GM21390 (cell line): ENCODE data around the gene STOX2.

ENCODE experiments used
- ATAC-seq: cut with Tn5 transposase; IDR thresholded peaks from one replicate; pipeline ENCODE4 v1.9.1; 2021; ENCODE audit not compliant: unreplicated experiment

STOX2 gene

DNA sequence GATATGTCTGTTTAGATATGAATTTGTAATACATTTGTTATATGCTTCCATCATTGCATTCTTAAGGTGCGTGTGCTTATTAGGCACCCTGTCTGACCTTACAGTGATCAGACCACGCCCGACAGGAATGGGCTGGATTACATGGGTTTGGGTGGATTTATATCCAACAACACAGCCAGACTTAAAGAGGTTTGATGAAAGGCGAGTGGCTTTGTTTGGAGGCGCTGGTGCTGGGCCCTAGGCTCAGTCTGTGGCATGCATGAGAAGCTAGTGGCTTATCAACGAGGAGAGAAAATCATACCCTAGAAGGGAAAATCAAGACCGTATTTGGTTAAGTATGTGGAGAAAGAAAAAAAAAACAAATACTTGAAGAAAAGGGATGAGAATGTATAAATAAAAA, 80.7 kb downstream of the STOX2 start:
- no peak for ATAC-seq

DNA sequence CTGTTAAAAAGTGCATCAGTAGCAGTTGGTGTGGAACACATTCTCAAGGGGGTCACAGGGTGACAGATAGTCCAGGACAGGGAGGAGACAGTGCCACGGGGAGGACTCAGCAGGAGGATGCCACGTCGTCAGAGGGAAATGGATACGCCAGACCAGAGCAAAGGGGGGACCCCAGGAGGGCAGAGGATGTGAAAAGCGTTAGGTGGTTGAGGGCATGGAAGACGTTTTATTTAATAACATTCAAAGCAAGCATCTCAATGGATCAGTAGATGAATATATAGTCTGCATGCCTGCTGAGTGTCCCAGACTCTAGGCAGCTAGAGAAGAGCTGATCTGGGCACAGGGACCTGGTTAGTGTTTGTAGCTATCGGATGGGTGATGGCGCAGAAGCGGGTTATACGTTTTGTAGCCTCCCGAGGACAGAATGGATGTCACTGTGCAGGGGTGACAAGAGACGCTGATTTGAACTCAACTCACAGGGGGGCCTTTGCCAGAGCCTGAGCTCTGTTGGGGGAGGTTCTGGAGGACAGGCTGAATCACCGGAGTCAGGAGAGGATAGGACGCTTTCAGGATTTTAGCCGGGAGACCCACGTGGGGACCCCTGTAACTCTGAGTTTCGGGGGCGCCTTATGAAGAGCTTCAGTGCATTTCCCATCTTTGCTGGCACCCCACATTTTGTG, 81.3 kb downstream of the STOX2 start:
- no peak for ATAC-seq

DNA sequence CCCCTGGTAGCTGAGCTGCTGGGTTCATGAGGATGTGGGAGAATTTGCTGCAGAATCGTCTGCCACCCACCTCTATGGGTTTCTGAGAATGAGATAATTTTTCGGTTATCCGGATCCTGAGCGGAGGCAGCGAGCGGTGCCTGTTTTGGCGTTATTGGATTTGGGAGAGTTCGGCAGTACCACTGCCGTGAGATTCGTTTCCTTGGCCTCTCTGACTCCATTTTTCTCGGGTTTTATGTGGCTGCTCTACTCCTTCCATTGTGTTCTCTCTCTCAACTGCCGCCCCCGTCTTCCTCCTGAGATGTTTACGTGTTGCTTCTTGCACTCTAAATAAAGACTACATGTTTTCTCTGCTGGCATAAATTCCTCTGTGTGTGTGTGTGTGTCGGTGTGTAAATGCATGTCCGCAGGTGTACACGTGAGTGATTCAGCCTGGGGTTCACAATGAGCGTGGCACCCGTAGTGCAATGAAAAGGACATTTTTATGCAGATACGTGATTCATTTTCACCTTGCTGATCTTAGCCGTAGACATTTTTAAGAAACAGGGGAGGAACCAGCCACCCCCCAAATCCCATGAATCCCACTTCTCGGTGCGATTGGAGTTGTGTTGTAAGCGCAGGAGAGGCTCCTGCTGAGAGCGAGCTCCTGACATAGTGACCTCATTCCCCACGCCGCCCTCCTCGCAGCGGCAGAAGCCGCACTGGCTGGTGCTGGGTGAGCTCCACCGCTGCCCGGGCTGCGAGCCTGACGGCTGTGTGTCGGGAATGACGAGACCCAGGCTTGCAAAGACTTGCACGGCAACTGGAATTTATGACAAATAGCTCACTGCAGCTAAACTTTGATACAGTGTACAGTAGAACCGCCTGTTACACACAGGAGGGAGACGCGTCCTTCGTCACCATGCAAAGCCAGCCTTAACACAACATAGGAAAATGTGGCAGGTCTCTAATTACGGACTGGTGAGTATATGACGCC, 82.2 kb downstream of the STOX2 start:
- no peak for ATAC-seq

DNA sequence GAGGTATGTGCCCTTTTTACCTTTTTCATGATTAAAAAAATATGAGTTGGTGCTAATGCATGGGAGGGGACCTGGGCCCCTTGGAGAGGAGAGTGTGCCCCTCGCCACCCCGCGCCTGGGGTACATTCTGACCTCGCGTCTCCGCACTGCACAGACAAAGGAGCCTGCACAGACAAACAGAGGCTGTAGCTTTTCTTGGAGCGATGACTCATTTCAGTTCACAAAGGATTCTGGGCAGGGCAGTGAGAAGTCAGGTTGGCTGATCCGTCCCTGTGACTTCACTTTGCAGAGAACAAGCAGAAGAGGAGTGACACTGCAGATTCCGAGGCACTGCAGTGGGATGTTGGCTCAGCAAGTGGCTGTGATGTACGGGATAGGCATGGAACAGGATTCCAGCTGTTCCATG, 82.9 kb downstream of the STOX2 start:
- no peak for ATAC-seq

DNA sequence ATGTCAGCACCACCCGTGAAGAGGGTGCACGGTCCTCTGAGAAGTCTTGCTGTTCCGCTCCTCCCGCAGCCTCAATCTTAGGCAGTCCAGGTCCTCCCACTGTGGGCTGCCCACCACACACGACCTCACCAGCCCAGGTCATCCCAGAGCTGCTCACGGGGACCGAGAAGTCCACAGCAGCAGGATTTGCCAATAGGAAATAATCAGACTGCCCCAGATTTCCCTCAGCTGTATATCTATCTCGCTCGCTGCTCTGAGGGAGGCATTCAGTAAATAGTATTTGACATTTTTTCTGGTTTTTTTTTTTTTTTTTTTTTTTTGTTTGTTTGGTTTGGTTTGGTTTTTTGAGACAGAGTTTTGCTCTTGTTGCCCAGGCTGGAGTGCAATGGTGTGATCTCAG, 83.8 kb downstream of the STOX2 start:
- no peak for ATAC-seq

GRCh38 chr4:183989461-183989860, 84.4 kb downstream of the STOX2 start:
- no peak for ATAC-seq

DNA sequence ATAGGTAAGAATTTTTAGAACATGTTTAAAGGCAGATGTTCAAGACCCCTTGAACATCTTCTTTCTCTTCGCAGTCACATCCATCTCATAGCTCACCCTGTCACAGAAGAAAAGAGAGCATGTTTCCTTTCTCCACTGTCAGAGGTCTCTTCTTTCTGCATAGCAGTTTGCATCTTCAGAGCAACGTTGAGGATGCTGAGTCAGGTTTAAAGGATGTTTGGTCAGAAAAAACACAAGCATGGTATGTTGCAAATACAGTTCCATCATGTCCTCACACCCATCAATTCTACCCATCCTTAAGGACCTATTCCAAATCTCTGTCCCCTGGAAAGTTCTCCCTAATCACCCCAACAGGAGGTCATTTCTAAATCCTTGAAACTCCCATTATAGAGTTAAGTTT, 84.8 kb downstream of the STOX2 start:
- ATAC-seq: no peak

DNA sequence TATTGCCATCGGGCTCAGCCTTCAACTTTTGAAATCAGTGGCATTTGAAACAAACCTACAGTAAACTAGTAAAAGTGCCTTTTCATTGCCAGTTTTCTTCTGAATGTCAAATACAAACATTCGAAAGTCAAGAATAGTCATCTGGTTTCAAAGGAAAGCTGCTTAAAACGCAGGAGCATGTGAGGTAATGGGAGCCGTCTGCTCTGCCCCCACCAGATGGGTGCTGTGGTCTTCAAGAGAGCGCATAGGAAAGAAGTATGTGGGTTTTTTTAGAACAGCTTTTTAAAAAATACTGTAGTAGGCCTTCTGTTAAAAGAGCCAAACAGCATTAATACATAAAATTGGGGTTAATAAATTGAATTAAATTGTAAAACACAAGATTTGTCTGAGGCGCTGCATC, 88.6 kb downstream of the STOX2 start:
- ATAC-seq: no peak

- ATAC-seq: no peak
Observed at GRCh38 chr4:183995570-183995969, 90.5 kb downstream of the STOX2 start.

DNA sequence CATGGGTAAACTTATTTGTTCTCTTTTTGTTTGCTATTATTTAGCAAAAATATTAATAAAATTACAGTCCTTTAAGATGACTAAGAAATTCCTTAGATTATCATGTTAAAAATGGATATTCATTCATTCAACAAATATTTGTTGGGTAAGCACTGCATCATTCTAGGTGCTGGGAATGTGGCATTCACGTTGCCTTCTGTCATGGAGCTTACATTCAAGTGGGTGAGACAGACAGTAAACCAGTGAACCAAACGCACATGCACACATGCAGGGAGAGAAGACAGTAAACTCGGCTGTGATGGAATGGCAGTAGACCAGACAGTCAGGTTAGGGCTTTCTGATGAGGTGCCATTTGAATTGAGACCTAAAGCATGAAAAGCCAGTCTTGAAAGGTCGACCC, 91.8 kb downstream of the STOX2 start:
- ATAC-seq: no peak

DNA sequence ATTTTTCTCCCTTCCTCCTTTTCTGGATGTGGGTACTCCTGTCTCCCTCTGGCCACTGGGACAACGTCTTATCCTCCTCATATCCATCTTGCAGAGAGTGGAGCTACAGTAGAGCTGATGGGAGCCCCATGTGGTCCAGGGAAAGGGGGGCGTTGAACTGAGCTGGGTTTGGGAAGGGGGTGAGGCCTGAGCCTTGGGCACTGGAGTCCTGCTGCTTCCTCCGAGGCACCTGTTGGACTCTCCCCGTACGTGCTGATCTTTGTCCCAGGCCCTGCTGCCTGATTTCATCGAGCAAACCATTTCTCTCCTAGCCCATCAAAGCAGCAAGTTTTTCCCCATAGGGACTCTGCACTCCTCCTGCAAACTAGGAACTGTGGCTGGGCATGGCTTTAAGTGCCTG, 94.3 kb downstream of the STOX2 start:
- ATAC-seq: no peak

DNA sequence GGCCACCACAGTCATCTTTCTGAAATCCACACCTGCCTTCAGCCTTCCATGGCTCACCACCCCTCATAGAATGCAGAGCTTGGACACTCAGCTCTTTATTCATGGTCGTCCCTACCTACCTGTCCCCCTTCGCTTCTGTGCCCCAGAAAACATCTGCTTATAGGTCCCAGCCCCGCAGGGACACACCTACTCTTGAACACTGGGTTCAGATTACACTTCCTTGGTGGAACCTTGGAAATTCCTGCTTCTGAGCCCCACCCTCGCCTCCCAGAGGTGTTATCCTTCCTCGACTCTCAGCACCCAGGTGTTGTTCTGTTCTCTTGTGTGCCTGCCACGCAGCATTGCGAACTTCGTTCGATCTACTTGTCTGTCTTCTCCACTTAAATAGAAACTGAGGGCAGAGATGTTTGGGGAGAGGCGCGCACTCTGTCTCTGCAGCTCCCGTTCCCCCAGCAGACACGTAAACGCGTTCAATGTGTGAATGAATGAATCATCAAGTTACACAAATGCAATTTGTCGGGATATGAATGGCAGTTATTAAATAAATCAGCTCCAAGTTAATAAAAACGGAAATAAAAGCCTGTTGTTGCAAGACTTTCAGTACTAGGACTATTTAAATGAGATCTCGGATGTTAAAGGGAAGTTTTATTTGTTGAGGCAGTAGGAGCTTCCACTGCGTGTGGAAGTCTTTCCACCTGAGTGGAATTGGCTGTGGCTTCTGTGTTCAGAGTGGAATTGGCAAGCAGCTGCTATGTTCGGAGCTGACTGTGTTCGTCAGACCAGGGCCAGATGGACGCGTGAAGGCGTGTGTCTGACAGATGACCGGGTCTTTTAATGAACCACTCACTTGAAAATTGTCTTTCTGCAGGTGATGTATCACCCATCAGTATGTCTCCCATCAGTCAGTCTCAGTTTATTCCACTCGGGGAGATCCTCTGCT, 95.6 kb downstream of the STOX2 start:
- no peak for ATAC-seq

DNA sequence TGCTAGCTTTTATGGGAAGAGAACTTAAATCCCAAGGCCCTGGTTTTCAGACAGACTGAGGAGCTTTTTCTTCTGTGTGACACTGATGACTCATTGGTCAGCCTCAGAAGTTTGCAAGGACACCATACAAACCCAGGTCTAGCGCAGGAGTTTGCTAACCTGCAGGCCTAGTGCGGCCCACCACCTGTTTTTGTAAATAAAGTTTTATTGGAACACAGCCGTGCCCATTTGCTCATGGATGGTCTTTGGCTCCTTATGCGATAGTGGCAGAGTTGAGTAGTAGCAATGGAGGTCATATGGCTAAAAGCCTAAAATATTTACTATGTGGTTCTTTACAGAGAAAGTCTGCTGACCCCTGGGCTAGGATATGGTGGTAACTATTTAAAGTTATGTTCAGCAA, 98.3 kb downstream of the STOX2 start:
- ATAC-seq: no peak

DNA sequence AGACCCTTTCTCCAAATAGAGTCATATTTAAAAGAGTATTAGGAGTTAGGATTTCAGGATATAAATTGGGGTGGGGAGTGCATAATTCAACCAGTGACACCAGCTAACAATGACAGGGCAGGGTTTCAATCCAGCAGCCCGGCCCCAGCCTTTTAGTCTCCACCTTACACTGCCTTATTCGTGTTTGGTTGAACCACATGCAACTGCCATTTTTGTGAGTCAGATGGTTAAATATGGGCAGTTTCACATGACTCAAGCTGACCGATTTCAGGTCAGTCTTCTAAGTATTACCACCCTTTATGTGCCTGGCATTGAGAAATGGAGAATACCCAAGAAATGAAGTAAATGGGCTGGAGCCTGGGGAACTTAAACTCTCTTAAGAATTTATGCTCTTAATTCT, 102.8 kb downstream of the STOX2 start:
- ATAC-seq: no peak

DNA sequence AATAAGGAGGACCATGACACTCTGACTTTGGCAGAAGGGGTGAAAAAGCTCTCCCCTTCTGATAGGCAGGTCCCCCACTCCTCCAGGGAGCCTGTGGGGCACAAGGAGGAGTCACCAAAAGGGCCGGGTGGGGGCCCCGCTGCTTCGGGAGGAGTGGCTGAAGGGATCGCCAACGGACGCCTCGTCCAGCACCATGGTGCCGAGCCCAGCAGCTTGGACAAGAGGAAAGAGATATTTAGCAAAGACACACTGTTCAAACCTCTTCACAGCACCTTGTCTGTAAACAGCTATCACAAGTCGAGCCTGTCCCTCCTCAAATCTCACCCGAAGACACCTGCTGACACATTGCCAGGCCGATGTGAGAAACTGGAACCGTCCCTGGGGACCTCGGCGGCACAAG, 105.6 kb downstream of the STOX2 start:
- ATAC-seq: no peak

DNA sequence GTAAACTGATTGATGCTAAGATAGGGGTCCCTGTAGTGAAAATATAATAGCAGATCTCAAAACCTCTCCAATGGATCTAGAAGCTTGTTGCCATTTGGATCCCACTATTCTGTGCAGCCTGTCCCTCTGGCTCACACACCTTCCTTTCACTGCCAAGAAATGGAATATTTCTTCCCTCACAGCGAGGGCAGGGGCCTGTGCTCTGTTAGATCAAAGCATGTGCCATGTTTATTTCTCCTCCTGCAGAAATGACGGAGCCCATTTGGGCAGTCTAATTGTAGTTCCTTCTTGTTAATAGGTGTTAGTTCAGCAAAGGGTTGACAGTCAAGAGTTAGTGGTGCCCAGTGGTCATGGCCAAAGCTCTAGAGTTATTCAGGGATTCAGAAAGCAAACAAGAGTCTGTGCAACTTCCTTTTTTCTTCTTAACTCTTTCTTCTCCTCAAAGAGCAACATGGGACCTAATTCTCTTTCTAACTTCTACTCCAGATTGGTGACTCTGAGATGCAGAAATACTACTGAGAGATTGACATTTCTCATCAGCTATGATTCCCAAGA, 106.8 kb downstream of the STOX2 start:
- ATAC-seq: no peak

- ATAC-seq: no peak
Observed at GRCh38 chr4:184012937-184013336, 107.8 kb downstream of the STOX2 start.

GRCh38 chr4:184014301-184014700, 109.2 kb downstream of the STOX2 start:
- no peak for ATAC-seq

- no peak for ATAC-seq
Observed at GRCh38 chr4:184016759-184017668, 111.9 kb downstream of the STOX2 start.

GRCh38 chr4:184019076-184019475, 114.0 kb downstream of the STOX2 start:
- no peak for ATAC-seq
